ENCODE data around the gene ATP2A3.

ATP2A3 gene

GRCh38 chr17:3972281-3972731 is 8.1 kb upstream of the ATP2A3 start:
- Histone ChIP-seq H3K4me3 (ENCODE audit: extremely low read depth, insufficient read depth, low read length, poor library complexity, severe bottlenecking) (no peak overlapping the region), H3K4me1 (ENCODE audit: control insufficient read depth, insufficient read depth, low read length, poor library complexity, severe bottlenecking) (no peaks in the 10 kb centered on the region), H3K27ac (ENCODE audit: low read depth, low read length, severe bottlenecking) (no peak overlapping the region), H3K9me3 (ENCODE audit: control insufficient read depth, low read length) (peaks cover 3% of the 10 kb centered on the region), H3K36me3 (ENCODE audit: control insufficient read depth, insufficient read depth, low read length) (no peaks in the 10 kb centered on the region)
- WGBS, 2 experiments (ENCODE audit: insufficient coverage in 2 of 2): 54 to 61% methylated on average over 13 to 14 of the region's 15 CpGs

DNA sequence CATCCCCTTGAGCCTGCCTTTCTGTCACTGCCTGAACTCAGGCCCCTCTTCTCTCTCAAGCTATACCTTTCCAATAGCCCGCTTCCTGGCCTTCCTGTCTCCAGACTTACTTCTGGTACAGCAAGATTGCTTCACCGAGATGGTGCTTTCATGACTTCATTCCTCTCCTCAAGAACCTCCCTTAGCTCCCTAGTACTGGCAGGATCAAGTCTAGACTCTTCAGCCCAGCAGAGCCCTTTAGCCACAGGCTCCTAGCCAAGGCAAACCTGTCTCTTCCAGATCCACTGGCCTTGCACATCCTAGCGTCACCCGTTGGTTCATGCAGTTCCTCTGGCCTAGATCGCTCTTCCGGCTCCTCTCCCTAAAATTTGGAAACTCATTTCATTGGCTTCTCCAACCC is 6.4 kb upstream of the ATP2A3 start:
- Histone ChIP-seq H3K4me3 (ENCODE audit: extremely low read depth, insufficient read depth, low read length, poor library complexity, severe bottlenecking) (no peak overlapping the region), H3K36me3 (ENCODE audit: control insufficient read depth, insufficient read depth, low read length) (no peaks in the 10 kb centered on the region), H3K4me1 (ENCODE audit: control insufficient read depth, insufficient read depth, low read length, poor library complexity, severe bottlenecking) (no peaks in the 10 kb centered on the region), H3K27ac (ENCODE audit: low read depth, low read length, severe bottlenecking) (no peak overlapping the region), H3K9me3 (ENCODE audit: control insufficient read depth, low read length) (peaks cover 3% of the 10 kb centered on the region)
- WGBS, 2 experiments (ENCODE audit: insufficient coverage in 2 of 2): 92 to 97% methylated on average over 6 of the region's 6 CpGs

DNA sequence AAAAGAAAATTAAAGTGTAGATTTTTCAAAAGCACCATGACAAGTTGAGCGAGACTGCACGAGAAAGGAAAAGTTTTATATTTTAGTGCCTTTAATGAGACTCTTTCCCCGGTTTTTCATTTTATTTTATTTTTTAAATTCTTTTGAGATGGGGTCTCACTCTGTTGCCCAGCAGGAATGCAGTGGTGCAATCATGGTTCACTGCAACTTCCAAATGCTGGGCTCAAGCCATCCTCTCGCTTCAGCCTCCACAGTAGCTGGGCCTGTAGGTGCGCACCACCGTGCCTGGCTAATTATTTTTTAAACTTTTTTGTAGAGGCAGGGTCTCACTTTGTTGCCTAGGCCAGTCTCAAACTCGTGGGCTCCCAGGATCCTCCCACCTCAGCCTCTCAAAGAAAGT is 5.7 kb upstream of the ATP2A3 start:
- Histone ChIP-seq H3K27ac (ENCODE audit: low read depth, low read length, severe bottlenecking) (no peak overlapping the region), H3K4me1 (ENCODE audit: control insufficient read depth, insufficient read depth, low read length, poor library complexity, severe bottlenecking) (peaks cover 3% of the 10 kb centered on the region), H3K9me3 (ENCODE audit: control insufficient read depth, low read length) (peaks cover under 1% of the 10 kb centered on the region), H3K36me3 (ENCODE audit: control insufficient read depth, insufficient read depth, low read length) (no peaks in the 10 kb centered on the region), H3K4me3 (ENCODE audit: extremely low read depth, insufficient read depth, low read length, poor library complexity, severe bottlenecking) (no peak overlapping the region)
- WGBS, 2 experiments (ENCODE audit: insufficient coverage in 2 of 2): 85 to 88% methylated on average over 3 to 5 of the region's 7 CpGs

- peaks cover 3% of the 10 kb centered on the region for H3K4me1 ChIP-seq (ENCODE audit: control insufficient read depth, insufficient read depth, low read length, poor library complexity, severe bottlenecking)
- H3K27ac ChIP-seq (ENCODE audit: low read depth, low read length, severe bottlenecking): no peak overlapping the region
- no peaks in the 10 kb centered on the region for H3K36me3 ChIP-seq (ENCODE audit: control insufficient read depth, insufficient read depth, low read length)
- H3K9me3 ChIP-seq (ENCODE audit: control insufficient read depth, low read length): no peaks in the 10 kb centered on the region
- no peak overlapping the region for H3K4me3 ChIP-seq (ENCODE audit: extremely low read depth, insufficient read depth, low read length, poor library complexity, severe bottlenecking)
- WGBS, 2 experiments (ENCODE audit: insufficient coverage in 2 of 2): 80 to 92% methylated on average over 11 to 13 of the region's 18 CpGs
Measured at GRCh38 chr17:3968886-3969524, 4.8 kb upstream of the ATP2A3 start.

GRCh38 chr17:3968015-3968414 is 3.8 kb upstream of the ATP2A3 start:
- 100% methylated on average over 1 to 3 of the region's 3 CpGs for WGBS, 2 experiments (ENCODE audit: insufficient coverage in 2 of 2)
- Histone ChIP-seq H3K27ac (ENCODE audit: low read depth, low read length, severe bottlenecking) (no peak overlapping the region), H3K36me3 (ENCODE audit: control insufficient read depth, insufficient read depth, low read length) (no peaks in the 10 kb centered on the region), H3K4me3 (ENCODE audit: extremely low read depth, insufficient read depth, low read length, poor library complexity, severe bottlenecking) (no peak overlapping the region), H3K4me1 (ENCODE audit: control insufficient read depth, insufficient read depth, low read length, poor library complexity, severe bottlenecking) (peaks cover 7% of the 10 kb centered on the region), H3K9me3 (ENCODE audit: control insufficient read depth, low read length) (no peaks in the 10 kb centered on the region)

DNA sequence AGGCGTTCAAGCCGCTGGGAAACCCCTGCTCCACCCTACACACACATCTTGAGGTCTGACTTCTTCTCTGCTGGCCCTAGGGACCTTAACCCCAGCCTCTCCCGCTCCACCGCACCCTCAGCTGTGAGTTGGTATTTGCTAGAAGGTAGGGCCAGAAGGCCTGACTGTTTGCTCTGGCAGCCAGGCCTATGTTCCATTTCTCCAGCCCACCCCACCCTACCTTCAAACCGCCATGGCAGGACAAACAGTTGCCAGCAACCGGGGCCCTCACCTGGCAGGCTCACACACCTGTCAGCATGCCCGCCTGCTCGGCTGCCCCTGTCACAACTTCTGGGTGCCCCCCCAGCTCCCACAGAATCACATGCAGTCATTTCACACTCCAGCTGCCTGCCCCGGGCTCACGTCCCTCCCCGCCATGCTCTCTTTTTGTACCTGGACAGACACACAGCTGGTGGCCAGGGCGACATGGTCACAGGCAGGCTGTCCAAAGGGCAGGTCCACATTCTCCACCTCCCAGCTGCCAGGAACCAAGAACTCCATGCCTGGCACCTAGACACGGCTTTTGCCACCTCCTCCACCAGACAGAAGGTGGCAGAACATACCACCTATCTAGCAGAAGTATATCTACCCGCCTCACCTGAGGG is 2.6 kb upstream of the ATP2A3 start:
- Histone ChIP-seq H3K4me1 (ENCODE audit: control insufficient read depth, insufficient read depth, low read length, poor library complexity, severe bottlenecking) (peaks cover 7% of the 10 kb centered on the region), H3K9me3 (ENCODE audit: control insufficient read depth, low read length) (no peaks in the 10 kb centered on the region), H3K27ac (ENCODE audit: low read depth, low read length, severe bottlenecking) (no peak overlapping the region), H3K4me3 (ENCODE audit: extremely low read depth, insufficient read depth, low read length, poor library complexity, severe bottlenecking) (no peak overlapping the region), H3K36me3 (ENCODE audit: control insufficient read depth, insufficient read depth, low read length) (no peaks in the 10 kb centered on the region)
- 86 to 93% methylated on average over 8 to 11 of the region's 14 CpGs for WGBS, 2 experiments (ENCODE audit: insufficient coverage in 2 of 2)

GRCh38 chr17:3965118-3965800 is 1.0 kb upstream of the ATP2A3 start:
- no peaks in the 10 kb centered on the region for H3K36me3 ChIP-seq (ENCODE audit: control insufficient read depth, insufficient read depth, low read length)
- WGBS, 2 experiments (ENCODE audit: insufficient coverage in 2 of 2): 7 to 15% methylated on average over 6 to 7 of the region's 17 CpGs
- H3K4me1 ChIP-seq (ENCODE audit: control insufficient read depth, insufficient read depth, low read length, poor library complexity, severe bottlenecking): peaks cover 7% of the 10 kb centered on the region
- peak overlapping the region; percentile 32 for H3K4me3 ChIP-seq (ENCODE audit: extremely low read depth, insufficient read depth, low read length, poor library complexity, severe bottlenecking)
- no peak overlapping the region for H3K27ac ChIP-seq (ENCODE audit: low read depth, low read length, severe bottlenecking)
- H3K9me3 ChIP-seq (ENCODE audit: control insufficient read depth, low read length): no peaks in the 10 kb centered on the region

DNA sequence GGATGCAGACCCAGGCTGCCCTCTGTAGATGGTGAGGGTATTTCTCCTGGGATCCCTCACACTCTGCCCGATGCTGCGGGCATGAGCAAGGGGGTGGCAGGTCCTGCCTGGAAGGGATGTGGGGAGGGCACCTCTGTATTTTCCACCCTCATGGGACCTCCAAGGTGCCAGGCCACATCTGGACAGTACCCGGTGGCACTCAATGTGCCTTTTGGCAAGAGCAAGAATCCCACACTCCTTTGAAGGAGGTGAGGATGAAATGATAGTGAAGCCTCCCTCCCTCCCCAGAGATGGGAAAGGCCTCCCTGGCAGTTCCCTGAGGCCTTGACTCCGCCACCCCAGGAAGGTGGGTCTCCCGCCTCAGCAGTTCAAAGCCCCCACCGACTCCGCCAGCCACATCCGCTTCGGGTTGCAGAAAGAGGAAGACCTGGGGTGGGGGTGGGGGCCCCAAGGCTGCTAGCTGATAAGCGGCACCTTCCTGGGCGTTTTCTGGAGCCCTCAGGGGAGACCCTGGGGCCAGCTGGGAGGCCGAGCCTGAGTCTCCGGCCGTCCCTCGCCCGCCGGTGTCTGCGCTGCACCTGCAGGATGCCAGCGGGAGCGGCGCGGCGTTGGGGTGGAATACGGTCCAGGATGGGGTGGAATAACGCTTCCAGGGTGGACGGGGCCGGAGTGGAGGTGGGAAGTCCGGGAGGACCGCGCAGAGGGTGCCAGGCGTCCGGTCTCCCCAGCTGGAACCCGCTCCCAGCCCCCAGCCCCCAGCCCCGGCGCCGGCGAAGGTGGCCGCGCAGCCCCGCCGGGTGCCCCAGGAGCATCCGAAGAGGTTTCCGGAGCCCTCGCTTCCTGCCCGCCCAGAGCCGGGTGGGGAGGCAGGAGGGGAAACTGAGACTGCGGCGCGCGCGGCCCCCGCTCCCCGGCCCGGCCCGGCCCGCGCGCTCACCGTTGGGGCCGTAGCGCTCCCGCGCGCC is 718 bp downstream of the ATP2A3 start:
- 9 to 11% methylated on average over 19 to 37 of the region's 64 CpGs for WGBS, 2 experiments (ENCODE audit: insufficient coverage in 2 of 2)
- Histone ChIP-seq H3K9me3 (ENCODE audit: control insufficient read depth, low read length) (no peaks in the 10 kb centered on the region), H3K4me3 (ENCODE audit: extremely low read depth, insufficient read depth, low read length, poor library complexity, severe bottlenecking) (no peak overlapping the region), H3K36me3 (ENCODE audit: control insufficient read depth, insufficient read depth, low read length) (no peaks in the 10 kb centered on the region), H3K27ac (ENCODE audit: low read depth, low read length, severe bottlenecking) (no peak overlapping the region), H3K4me1 (ENCODE audit: control insufficient read depth, insufficient read depth, low read length, poor library complexity, severe bottlenecking) (peaks cover 15% of the 10 kb centered on the region)

DNA sequence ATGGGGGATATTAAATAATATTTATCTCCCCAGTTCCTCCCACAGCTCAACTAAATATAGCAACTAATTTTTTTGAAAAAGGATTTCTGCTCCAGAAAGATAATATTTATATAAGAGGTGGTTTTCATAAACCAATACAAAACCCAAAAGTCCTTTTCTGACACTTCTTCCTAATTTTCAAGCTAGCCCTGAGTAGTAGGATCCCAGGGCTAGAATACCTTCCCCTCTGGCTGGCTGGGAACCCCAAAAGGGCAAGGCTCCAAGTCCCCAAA is 1.3 kb downstream of the ATP2A3 start:
- H3K4me1 ChIP-seq (ENCODE audit: control insufficient read depth, insufficient read depth, low read length, poor library complexity, severe bottlenecking): peaks cover 18% of the 10 kb centered on the region
- H3K27ac ChIP-seq (ENCODE audit: low read depth, low read length, severe bottlenecking): no peak overlapping the region
- no peaks in the 10 kb centered on the region for H3K9me3 ChIP-seq (ENCODE audit: control insufficient read depth, low read length)
- no peak overlapping the region for H3K4me3 ChIP-seq (ENCODE audit: extremely low read depth, insufficient read depth, low read length, poor library complexity, severe bottlenecking)
- H3K36me3 ChIP-seq (ENCODE audit: control insufficient read depth, insufficient read depth, low read length): no peaks in the 10 kb centered on the region

DNA sequence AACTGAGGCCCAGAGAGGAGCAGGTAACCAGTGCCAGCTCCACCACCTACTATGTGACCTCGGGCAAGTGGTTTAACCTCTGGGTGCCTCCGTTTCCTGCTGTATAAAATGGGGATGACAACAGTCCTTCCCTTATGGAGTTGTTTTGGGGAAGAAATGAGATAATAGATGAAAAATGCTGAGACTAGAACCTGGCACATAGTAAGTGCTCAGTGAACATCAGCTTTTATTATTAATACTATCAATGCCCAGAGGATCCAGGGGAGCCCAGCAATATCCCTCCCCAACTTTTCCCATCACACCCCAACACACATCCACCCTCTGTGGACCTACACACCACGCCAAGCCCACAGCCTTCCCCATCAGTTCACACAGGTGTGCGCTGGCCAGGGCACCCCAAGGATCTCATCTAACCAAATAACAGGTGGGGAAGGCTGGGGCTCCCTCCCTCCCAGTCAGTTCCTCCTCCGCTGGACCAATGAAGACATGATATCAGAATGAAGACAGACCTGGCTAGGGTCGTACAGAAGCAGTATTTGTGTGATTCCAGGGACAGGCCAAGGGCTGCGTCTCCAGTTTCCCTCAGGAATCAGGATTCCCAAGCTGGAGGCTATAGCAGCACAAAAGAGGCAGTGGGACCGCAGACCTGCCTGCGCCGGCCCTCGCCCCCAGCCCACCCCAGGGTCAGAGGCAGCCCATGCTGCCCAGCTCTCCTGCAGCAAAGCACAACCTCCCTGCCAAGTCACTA is 1.8 kb downstream of the ATP2A3 start:
- Histone ChIP-seq H3K4me3 (ENCODE audit: extremely low read depth, insufficient read depth, low read length, poor library complexity, severe bottlenecking) (no peak overlapping the region), H3K36me3 (ENCODE audit: control insufficient read depth, insufficient read depth, low read length) (no peaks in the 10 kb centered on the region), H3K27ac (ENCODE audit: low read depth, low read length, severe bottlenecking) (no peak overlapping the region), H3K9me3 (ENCODE audit: control insufficient read depth, low read length) (no peaks in the 10 kb centered on the region), H3K4me1 (ENCODE audit: control insufficient read depth, insufficient read depth, low read length, poor library complexity, severe bottlenecking) (peaks cover 21% of the 10 kb centered on the region)
- 87 to 88% methylated on average over 3 to 9 of the region's 11 CpGs for WGBS, 2 experiments (ENCODE audit: insufficient coverage in 2 of 2)

All from mesodermal cell (in vitro differentiated cells).